OCI-LY1 (cell line): Measurements from ENCODE around the gene KCTD5.

Source experiments
- CTCF ChIP-seq: fragments of 200-600 bp; sonication (generic), shearing (Covaris generic); IDR thresholded peaks from 2 replicates; pipeline ENCODE4 v1.5.1; 2017; ENCODE audit warnings: mild to moderate bottlenecking, antibody characterized with exemption, low read length, moderate library complexity, mixed read lengths
- EZH2 ChIP-seq: fragments of 200-600 bp; sonication (generic), shearing (Covaris generic); IDR thresholded peaks from 2 replicates; pipeline ENCODE4 v1.8.0; 2017; ENCODE audit warnings: borderline replicate concordance, mixed run types, mild to moderate bottlenecking, antibody characterized with exemption, low read length, moderate library complexity, mixed read lengths

GRCh38 chr16:2736476-2737237 is 54.3 kb downstream of the KCTD5 start:
- TF ChIP-seq CTCF, result no peak
- no peak for TF ChIP-seq EZH2
